ENCODE results near the gene TRAF3IP3.

The TRAF3IP3 gene

DNA sequence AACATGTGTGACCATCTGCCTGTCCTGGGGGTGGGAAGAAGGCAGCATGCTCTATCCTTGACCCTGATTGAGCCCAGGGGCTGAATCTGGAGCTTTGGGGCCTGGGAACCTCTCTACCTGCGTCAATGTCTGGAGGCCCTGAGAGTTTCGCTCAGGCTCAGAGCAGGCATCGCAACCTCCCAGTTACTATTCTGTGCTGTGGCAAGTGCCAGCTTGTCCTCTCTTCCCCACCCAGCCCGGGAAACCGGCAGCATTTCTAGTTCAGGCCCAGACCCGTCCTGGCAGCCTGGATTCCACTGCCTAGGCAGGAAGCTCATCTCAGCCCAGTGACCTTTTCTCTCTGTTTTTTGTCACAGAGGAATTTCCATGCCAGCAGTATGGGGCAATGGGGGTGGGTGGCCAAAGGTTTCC is 60.1 kb downstream of the TRAF3IP3 start:
- Histone ChIP-seq H3K9me2 (replicated peaks; ENCODE audit: insufficient read depth, low read length) (no peaks in the 10 kb centered on the region), H3K4me1 (ENCODE audit: low read length) (no peaks in the 10 kb centered on the region), H3K79me2 (ENCODE audit: low read length) (no peaks in the 10 kb centered on the region), H3K4me2 (ENCODE audit: low read depth, low read length) (no peak overlapping the region), H3K27ac (ENCODE audit: low read length) (no peak overlapping the region), H3F3A (ENCODE audit: insufficient read depth, low read length) (no peaks in the 10 kb centered on the region), H3K9ac (ENCODE audit: low read length) (no peak overlapping the region), H3K27me3 (replicated peaks; ENCODE audit: insufficient read depth, low read length) (no peaks in the 10 kb centered on the region), H4K20me1 (ENCODE audit: insufficient read depth, low read length) (no peaks in the 10 kb centered on the region), H2AFZ (ENCODE audit: low read length) (no peak overlapping the region), H3K9me3 (replicated peaks; ENCODE audit: insufficient read depth, low read length) (no peaks in the 10 kb centered on the region), H3K36me3 (replicated peaks; ENCODE audit: insufficient read depth, low read length) (no peaks in the 10 kb centered on the region), H3K4me3 (ENCODE audit: low read length) (no peak overlapping the region)
- DNase-seq = no peak
- TF ChIP-seq EZH2phosphoT487 (IDR thresholded peaks at IDR 0.05; ENCODE audit: low read length) (no peak), EZH2 (optimal IDR thresholded peaks at IDR 0.05; ENCODE audit: low read depth, low read length) (no peak)
- TF ChIP-seq, protein P1, sequence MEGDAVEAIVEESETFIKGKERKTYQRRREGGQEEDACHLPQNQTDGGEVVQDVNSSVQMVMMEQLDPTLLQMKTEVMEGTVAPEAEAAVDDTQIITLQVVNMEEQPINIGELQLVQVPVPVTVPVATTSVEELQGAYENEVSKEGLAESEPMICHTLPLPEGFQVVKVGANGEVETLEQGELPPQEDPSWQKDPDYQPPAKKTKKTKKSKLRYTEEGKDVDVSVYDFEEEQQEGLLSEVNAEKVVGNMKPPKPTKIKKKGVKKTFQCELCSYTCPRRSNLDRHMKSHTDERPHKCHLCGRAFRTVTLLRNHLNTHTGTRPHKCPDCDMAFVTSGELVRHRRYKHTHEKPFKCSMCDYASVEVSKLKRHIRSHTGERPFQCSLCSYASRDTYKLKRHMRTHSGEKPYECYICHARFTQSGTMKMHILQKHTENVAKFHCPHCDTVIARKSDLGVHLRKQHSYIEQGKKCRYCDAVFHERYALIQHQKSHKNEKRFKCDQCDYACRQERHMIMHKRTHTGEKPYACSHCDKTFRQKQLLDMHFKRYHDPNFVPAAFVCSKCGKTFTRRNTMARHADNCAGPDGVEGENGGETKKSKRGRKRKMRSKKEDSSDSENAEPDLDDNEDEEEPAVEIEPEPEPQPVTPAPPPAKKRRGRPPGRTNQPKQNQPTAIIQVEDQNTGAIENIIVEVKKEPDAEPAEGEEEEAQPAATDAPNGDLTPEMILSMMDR (IDR thresholded peaks at IDR 0.05; ENCODE audit: low read length) = no peak

- no peak overlapping the region for H2AFZ ChIP-seq (ENCODE audit: low read length)
- no peak overlapping the region for H3K4me2 ChIP-seq (ENCODE audit: low read depth, low read length)
- H3K27ac ChIP-seq (ENCODE audit: low read length) = no peak overlapping the region
- H3K27me3 ChIP-seq (replicated peaks; ENCODE audit: insufficient read depth, low read length) = no peaks in the 10 kb centered on the region
- no peaks in the 10 kb centered on the region for H3K4me1 ChIP-seq (ENCODE audit: low read length)
- TF ChIP-seq EZH2 (optimal IDR thresholded peaks at IDR 0.05; ENCODE audit: low read depth, low read length) = no peak
- TF ChIP-seq, protein P1 (IDR thresholded peaks at IDR 0.05; ENCODE audit: low read length) = no peak
- no peak for TF ChIP-seq EZH2phosphoT487 (IDR thresholded peaks at IDR 0.05; ENCODE audit: low read length)
- H3K9ac ChIP-seq (ENCODE audit: low read length) = no peak overlapping the region
- H3K9me2 ChIP-seq (replicated peaks; ENCODE audit: insufficient read depth, low read length) = no peaks in the 10 kb centered on the region
- H4K20me1 ChIP-seq (ENCODE audit: insufficient read depth, low read length) = no peaks in the 10 kb centered on the region
- H3F3A ChIP-seq (ENCODE audit: insufficient read depth, low read length) = no peaks in the 10 kb centered on the region
- H3K79me2 ChIP-seq (ENCODE audit: low read length) = no peaks in the 10 kb centered on the region
- DNase-seq = no peak
- no peaks in the 10 kb centered on the region for H3K36me3 ChIP-seq (replicated peaks; ENCODE audit: insufficient read depth, low read length)
- no peak overlapping the region for H3K4me3 ChIP-seq (ENCODE audit: low read length)
- H3K9me3 ChIP-seq (replicated peaks; ENCODE audit: insufficient read depth, low read length) = no peaks in the 10 kb centered on the region
These were observed 61.1 kb downstream of the TRAF3IP3 start for GRCh38 chr1:209816923-209817322.

- H3K4me3 ChIP-seq (ENCODE audit: low read length) = no peak overlapping the region
- no peaks in the 10 kb centered on the region for H3K4me1 ChIP-seq (ENCODE audit: low read length)
- no peak overlapping the region for H3K4me2 ChIP-seq (ENCODE audit: low read depth, low read length)
- no peak overlapping the region for H3K27ac ChIP-seq (ENCODE audit: low read length)
- H3K79me2 ChIP-seq (ENCODE audit: low read length) = no peaks in the 10 kb centered on the region
- H3K9ac ChIP-seq (ENCODE audit: low read length) = no peak overlapping the region
- no peak for DNase-seq
- no peak overlapping the region for H2AFZ ChIP-seq (ENCODE audit: low read length)
- no peaks in the 10 kb centered on the region for H4K20me1 ChIP-seq (ENCODE audit: insufficient read depth, low read length)
- 0 out of 2 replicates have a peak, but pooled peaks cover 3% of the 10 kb centered on the region for H3K27me3 ChIP-seq (replicated peaks; ENCODE audit: insufficient read depth, low read length)
- TF ChIP-seq, protein P1 (IDR thresholded peaks at IDR 0.05; ENCODE audit: low read length) = no peak
- TF ChIP-seq EZH2phosphoT487 (IDR thresholded peaks at IDR 0.05; ENCODE audit: low read length) = no peak
- no peak for TF ChIP-seq EZH2 (optimal IDR thresholded peaks at IDR 0.05; ENCODE audit: low read depth, low read length)
- H3F3A ChIP-seq (ENCODE audit: insufficient read depth, low read length) = no peaks in the 10 kb centered on the region
- no peaks in the 10 kb centered on the region for H3K9me2 ChIP-seq (replicated peaks; ENCODE audit: insufficient read depth, low read length)
- no peaks in the 10 kb centered on the region for H3K9me3 ChIP-seq (replicated peaks; ENCODE audit: insufficient read depth, low read length)
- no peaks in the 10 kb centered on the region for H3K36me3 ChIP-seq (replicated peaks; ENCODE audit: insufficient read depth, low read length)
These were observed 61.8 kb downstream of the TRAF3IP3 start for GRCh38 chr1:209817691-209818090.
